Cardiac fibroblast (primary cell): ENCODE measurements around the gene DYDC1.

ENCODE experiments used
- DNase-seq, 2 donors: peaks; one replicate each; pipeline versions ENCODE4 v3.0.0 to v3.0.0-alpha.2; 2010; ENCODE audit warnings: low read depth in 2 of 2
- H3K4me3 ChIP-seq, 2 donors: replicated peaks in 1 of 2; 1 replicate in 1 of 2; 2 replicates in 1 of 2; pipeline ENCODE4 v1.5.1; 2011; ENCODE audit warnings: low read depth in 2 of 2, low read length in 2 of 2, mild to moderate bottlenecking in 2 of 2, moderate library complexity in 1 of 2
- CTCF ChIP-seq: IDR thresholded peaks from one replicate; pipeline ENCODE4 v1.5.1; 2011; ENCODE audit warnings: low read depth, mild to moderate bottlenecking, low read length, inconsistent platforms

The DYDC1 gene

GRCh38 chr10:80392250-80392649 is 35.7 kb upstream of the DYDC1 start:
- no peak overlapping the region for H3K4me3 ChIP-seq
- DNase-seq = no peak
- TF ChIP-seq CTCF = no peak

GRCh38 chr10:80390740-80391139 is 34.2 kb upstream of the DYDC1 start:
- no peak for DNase-seq
- no peak overlapping the region for H3K4me3 ChIP-seq
- no peak for TF ChIP-seq CTCF

- TF ChIP-seq CTCF = peak; percentile 54
- peak; percentile 60 to 62 for DNase-seq
- H3K4me3 ChIP-seq = no peak overlapping the region
These were observed 26.4 kb upstream of the DYDC1 start for GRCh38 chr10:80382989-80383388.

GRCh38 chr10:80380185-80380584 is 23.6 kb upstream of the DYDC1 start:
- TF ChIP-seq CTCF = no peak
- DNase-seq = no peak
- no peak overlapping the region for H3K4me3 ChIP-seq

- no peak for DNase-seq
- H3K4me3 ChIP-seq = no peak overlapping the region
- TF ChIP-seq CTCF = no peak
These were observed 23.1 kb upstream of the DYDC1 start for GRCh38 chr10:80379701-80380100.

- no peak overlapping the region for H3K4me3 ChIP-seq
- no peak for DNase-seq
- no peak for TF ChIP-seq CTCF
These were observed 16.9 kb upstream of the DYDC1 start for GRCh38 chr10:80373502-80373901.

- no peak overlapping the region for H3K4me3 ChIP-seq
- no peak for TF ChIP-seq CTCF
- DNase-seq = no peak
These were observed 16.1 kb upstream of the DYDC1 start for GRCh38 chr10:80372675-80373074.
